Thyroid gland (tissue), 4 donors: ENCODE results near the gene HECW1. TPM values are rescaled to one million over a fixed set of nuclear protein-coding genes. Genes with fewer than 3 reads are reported as not detected.

Source experiments
- DNase-seq, 2 donors: peaks; one replicate each; pipeline ENCODE4 v3.0.0-alpha.2; 2019
- H3K27ac ChIP-seq, 3 donors: fragments of 200-600 bp; sonication (generic); 1 replicate in 2 of 3; 2 replicates in 1 of 3; pipeline ENCODE4 v1.5.1; 2016 to 2019; ENCODE audit warnings: mild to moderate bottlenecking in 1 of 3, moderate library complexity in 1 of 3
- H3K27me3 ChIP-seq: fragments of 200-600 bp; sonication (generic); one replicate; pipeline ENCODE4 v1.5.1; 2019
- H3K36me3 ChIP-seq, 2 donors: fragments of 200-600 bp; sonication (generic); one replicate each; pipeline ENCODE4 v1.5.1; 2016 to 2019
- H3K4me1 ChIP-seq, 2 donors: fragments of 200-600 bp; sonication (generic); one replicate each; pipeline ENCODE4 v1.5.1; 2017 to 2019
- H3K4me3 ChIP-seq, 3 donors: fragments of 200-600 bp; sonication (generic); replicated peaks in 1 of 3; 1 replicate in 2 of 3; 2 replicates in 1 of 3; pipeline ENCODE4 v1.5.1; 2016; ENCODE audit warnings: mild to moderate bottlenecking in 1 of 3
- H3K9me3 ChIP-seq: fragments of 200-600 bp; sonication (generic); one replicate; pipeline ENCODE4 v1.5.1; 2017
- CTCF ChIP-seq, 6 experiments: fragments of 200-600 bp in 3 of 6; fragments of 450-650 bp in 3 of 6; sonication (generic) in 3 of 6; IDR thresholded peaks; one replicate each; pipeline ENCODE4 v1.5.1; 2016 to 2019; ENCODE audit warnings: antibody characterized with exemption in 6 of 6, mild to moderate bottlenecking in 2 of 6, inconsistent platforms in 1 of 6, moderate library complexity in 1 of 6
- POLR2A ChIP-seq, 2 donors: fragments of 450-650 bp; IDR thresholded peaks; one replicate each; pipeline ENCODE4 v1.6.1; 2017; ENCODE audit warnings: antibody characterized with exemption in 2 of 2, mild to moderate bottlenecking in 2 of 2, moderate library complexity in 1 of 2
- WGBS, 2 donors: methylation state at CpG; one replicate each; pipeline ENCODE4 v1.1.5; 2017; 5-methylcytosine and 5-hydroxymethylcytosine counted together
- intact Hi-C: fragments of 100-400 bp; cut with DNase I; formaldehyde crosslinking; loops from one replicate; pipeline ENCODE4 v1.15.1; 2023
- total RNA-seq, 4 donors: library from RNA; depleted of rRNA; stranded (reverse); fragments of >200 nt; gene quantifications; one replicate each; pipeline ENCODE4 v1.2.3, GENCODE V29; 2016

The HECW1 gene
- total RNA-seq, 4 donors from 2014 or later, result 0.67 to 4.7 (median 2.3) TPM

DNA sequence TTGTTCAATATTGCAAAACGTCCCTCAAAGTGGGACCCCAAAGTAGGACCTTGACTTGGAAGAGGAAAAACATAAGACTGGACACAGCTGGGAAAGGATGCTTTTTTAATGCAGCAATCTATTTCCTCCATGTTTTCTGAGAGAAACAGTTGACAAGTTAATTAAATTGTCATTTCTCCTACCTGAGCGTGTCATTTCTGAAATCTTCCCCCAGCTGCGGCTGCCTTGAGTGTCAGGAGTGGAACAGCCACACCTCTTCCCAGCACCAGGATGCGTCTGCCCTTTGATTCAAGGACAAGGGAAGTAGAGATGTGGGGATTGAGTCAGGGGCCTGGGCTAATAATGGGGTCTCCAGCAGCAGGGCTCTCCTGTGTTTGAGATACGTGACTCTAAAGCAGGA lies 171.3 kb downstream of the HECW1 start:
- 91 to 93% methylated on average over 5 of the region's 5 CpGs for WGBS, 2 donors

GRCh38 chr7:43289826-43290225 lies 177.4 kb downstream of the HECW1 start:
- WGBS, 2 donors, result 75 to 85% methylated on average over 2 of the region's 2 CpGs
- intact Hi-C loops, result no loop called here
- Histone ChIP-seq H3K27me3 (no peaks in the 10 kb centered on the region), H3K4me3 (no peak overlapping the region), H3K36me3 (no peaks in the 10 kb centered on the region), H3K4me1 (no peaks in the 10 kb centered on the region), H3K9me3 (no peaks in the 10 kb centered on the region), H3K27ac (no peak overlapping the region)
- TF ChIP-seq POLR2A (IDR thresholded peaks at IDR 0.05), result no peak
- no peak for TF ChIP-seq CTCF (IDR thresholded peaks at IDR 0.05)
- DNase-seq, result no peak

More for the DNA sequence above, 171.3 kb downstream of the HECW1 start:
- Histone ChIP-seq H3K27ac (no peak overlapping the region), H3K9me3 (no peaks in the 10 kb centered on the region), H3K36me3 (no peaks in the 10 kb centered on the region), H3K4me1 (no peaks in the 10 kb centered on the region), H3K27me3 (no peaks in the 10 kb centered on the region), H3K4me3 (no peak overlapping the region)
- intact Hi-C loops, result no loop called here
- TF ChIP-seq CTCF (IDR thresholded peaks at IDR 0.05) (no peak), POLR2A (IDR thresholded peaks at IDR 0.05) (no peak)
- no peak for DNase-seq

DNA sequence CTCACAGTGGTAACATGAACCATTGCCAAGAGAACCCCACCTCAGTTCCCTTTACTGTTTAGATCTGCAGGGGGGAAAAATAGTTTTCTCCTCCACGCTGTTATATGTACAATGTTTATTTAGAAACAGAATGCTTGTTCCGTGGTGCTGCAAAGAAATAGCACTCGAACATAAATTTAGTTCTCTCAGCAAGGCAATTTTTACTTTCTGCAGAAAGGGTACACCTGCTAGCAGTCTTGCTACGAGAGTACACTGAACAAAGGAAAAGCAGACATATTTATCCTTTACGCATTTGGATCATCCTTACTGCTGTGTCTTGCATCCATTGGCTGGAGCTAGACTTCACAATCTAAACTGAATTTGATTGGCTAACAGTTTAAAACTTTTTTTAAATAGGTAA lies 178.5 kb downstream of the HECW1 start:
- Histone ChIP-seq H3K4me1 (no peaks in the 10 kb centered on the region), H3K27ac (no peak overlapping the region), H3K9me3 (no peaks in the 10 kb centered on the region), H3K36me3 (no peaks in the 10 kb centered on the region), H3K4me3 (no peak overlapping the region), H3K27me3 (no peaks in the 10 kb centered on the region)
- WGBS, 2 donors, result 94 to 96% methylated on average over 5 of the region's 5 CpGs
- intact Hi-C loops, result no loop called here
- DNase-seq, result no peak
- no peak for TF ChIP-seq CTCF (IDR thresholded peaks at IDR 0.05)
- TF ChIP-seq POLR2A (IDR thresholded peaks at IDR 0.05), result no peak

DNA sequence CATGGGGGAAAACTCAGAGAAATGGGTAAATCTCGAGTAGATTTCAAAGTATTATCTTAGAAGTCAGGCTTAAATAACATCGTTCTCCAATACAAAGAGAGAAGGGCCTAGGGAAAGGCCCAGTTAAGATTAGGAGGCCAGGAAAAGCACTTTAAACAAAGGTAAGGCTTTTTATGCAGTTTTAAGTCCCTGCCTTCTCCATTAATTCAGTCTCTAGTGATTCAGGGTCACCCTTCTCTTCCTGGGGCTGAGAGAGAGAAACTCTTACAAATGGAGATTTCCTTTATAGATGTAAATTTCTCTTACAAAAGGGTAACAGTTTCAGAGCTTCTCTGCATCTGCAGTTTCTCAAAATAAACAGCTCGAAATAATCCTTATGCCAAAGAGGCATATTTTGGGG lies 179.3 kb downstream of the HECW1 start:
- intact Hi-C loops, result no loop called here
- 83 to 88% methylated on average over 3 of the region's 3 CpGs for WGBS, 2 donors
- TF ChIP-seq CTCF (IDR thresholded peaks at IDR 0.05) (no peak), POLR2A (IDR thresholded peaks at IDR 0.05) (no peak)

GRCh38 chr7:43292384-43292783 lies 179.9 kb downstream of the HECW1 start:
- Histone ChIP-seq H3K9me3 (no peaks in the 10 kb centered on the region), H3K4me3 (no peak overlapping the region), H3K27me3 (no peaks in the 10 kb centered on the region), H3K36me3 (no peaks in the 10 kb centered on the region), H3K4me1 (no peaks in the 10 kb centered on the region), H3K27ac (no peak overlapping the region)
- intact Hi-C loops, result no loop called here
- 88 to 89% methylated on average over 1 of the region's 1 CpG for WGBS, 2 donors
- DNase-seq, result no peak
- TF ChIP-seq CTCF (IDR thresholded peaks at IDR 0.05) (no peak), POLR2A (IDR thresholded peaks at IDR 0.05) (no peak)

More for the DNA sequence above, 179.3 kb downstream of the HECW1 start:
- Histone ChIP-seq H3K9me3 (no peaks in the 10 kb centered on the region), H3K4me3 (no peak overlapping the region), H3K36me3 (no peaks in the 10 kb centered on the region), H3K27ac (no peak overlapping the region), H3K4me1 (no peaks in the 10 kb centered on the region), H3K27me3 (no peaks in the 10 kb centered on the region)
- DNase-seq, result no peak
